ENCODE data around the gene KIF26B.

Gene KIF26B

DNA sequence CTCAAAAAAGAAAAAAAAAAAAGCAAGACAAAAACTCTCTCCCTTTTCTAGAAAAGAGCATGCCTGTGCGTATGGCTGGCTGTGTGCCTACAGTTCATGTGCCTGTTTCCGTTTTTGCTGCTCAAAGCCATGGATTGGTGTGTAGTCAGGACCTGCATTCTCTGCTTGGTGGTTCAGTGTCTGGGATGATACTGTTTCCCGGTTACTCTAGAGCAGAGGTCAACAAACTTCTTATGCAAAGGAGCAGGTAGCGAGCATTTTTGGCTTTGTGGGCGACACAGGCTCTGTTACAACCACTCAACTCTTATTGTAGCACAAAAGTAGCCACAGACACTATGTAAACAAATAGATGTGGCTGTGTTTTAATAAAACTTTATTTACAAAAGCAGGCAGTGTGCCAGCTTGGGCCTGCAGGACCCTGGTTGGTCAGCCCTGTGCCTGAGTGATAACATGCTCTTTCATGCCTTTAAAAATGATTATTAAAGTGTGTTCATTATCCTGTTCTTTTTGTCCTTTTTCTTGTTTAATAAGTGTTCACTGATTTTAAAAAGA lies 524.2 kb downstream of the KIF26B start:
- DNase-seq (ENCODE audit: low read depth), result no peak
- no peak overlapping the region for H3K4me3 ChIP-seq (ENCODE audit: control insufficient read depth, low read depth, low read length)
- TF ChIP-seq, protein P1, sequence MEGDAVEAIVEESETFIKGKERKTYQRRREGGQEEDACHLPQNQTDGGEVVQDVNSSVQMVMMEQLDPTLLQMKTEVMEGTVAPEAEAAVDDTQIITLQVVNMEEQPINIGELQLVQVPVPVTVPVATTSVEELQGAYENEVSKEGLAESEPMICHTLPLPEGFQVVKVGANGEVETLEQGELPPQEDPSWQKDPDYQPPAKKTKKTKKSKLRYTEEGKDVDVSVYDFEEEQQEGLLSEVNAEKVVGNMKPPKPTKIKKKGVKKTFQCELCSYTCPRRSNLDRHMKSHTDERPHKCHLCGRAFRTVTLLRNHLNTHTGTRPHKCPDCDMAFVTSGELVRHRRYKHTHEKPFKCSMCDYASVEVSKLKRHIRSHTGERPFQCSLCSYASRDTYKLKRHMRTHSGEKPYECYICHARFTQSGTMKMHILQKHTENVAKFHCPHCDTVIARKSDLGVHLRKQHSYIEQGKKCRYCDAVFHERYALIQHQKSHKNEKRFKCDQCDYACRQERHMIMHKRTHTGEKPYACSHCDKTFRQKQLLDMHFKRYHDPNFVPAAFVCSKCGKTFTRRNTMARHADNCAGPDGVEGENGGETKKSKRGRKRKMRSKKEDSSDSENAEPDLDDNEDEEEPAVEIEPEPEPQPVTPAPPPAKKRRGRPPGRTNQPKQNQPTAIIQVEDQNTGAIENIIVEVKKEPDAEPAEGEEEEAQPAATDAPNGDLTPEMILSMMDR (IDR thresholded peaks at IDR 0.05; ENCODE audit: control insufficient read depth, insufficient read depth, low read depth, low read length, missing control alignments), result no peak

DNA sequence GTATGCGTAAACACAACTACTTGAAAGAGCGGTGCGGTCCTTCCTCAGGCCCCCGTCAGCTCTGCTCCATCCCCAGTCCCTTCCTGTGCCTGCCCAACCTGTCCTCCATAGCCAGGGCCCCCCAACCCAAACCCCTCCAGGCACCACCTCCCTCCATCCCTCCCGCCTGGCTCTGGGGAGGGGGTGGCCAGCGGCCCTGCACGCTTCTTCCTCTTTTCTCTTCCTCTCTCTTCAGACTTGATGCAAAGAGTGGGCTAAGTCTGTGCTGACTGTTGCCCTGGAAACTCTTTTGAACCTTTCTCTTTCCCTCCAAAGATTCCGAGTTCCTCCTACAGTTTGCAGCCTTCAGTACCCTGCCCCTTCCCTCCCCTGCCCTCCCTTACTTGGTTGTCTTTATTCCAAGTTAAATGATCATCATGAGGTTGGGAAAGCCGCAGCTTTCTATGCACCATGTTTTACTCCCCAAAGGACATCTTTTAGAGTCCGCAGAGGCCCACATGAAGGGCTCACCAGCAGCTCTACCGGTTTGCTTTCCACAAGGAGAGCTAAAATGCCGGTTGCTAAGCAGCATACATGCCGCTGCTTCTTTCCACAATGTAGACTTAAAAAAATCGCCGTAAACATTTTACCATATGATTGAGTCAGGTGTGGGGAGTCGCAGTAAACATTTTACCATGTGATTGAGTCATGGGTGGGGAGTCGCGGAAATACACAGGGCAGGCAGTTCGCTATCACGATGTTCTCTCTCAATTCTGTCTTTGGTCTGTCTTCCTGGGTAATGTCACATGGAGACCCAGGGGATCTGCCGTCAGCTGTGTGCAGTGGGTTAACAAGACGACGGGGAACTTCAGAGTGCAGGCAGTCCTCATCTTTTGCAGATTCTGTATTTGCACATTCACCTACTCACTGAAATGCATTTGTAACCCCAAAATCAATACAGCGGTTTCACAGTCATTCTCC lies 525.3 kb downstream of the KIF26B start:
- TF ChIP-seq, protein P1 (IDR thresholded peaks at IDR 0.05; ENCODE audit: control insufficient read depth, insufficient read depth, low read depth, low read length, missing control alignments), result no peak
- H3K4me3 ChIP-seq (ENCODE audit: control insufficient read depth, low read depth, low read length), result no peak overlapping the region
- DNase-seq (ENCODE audit: low read depth), result no peak

DNA sequence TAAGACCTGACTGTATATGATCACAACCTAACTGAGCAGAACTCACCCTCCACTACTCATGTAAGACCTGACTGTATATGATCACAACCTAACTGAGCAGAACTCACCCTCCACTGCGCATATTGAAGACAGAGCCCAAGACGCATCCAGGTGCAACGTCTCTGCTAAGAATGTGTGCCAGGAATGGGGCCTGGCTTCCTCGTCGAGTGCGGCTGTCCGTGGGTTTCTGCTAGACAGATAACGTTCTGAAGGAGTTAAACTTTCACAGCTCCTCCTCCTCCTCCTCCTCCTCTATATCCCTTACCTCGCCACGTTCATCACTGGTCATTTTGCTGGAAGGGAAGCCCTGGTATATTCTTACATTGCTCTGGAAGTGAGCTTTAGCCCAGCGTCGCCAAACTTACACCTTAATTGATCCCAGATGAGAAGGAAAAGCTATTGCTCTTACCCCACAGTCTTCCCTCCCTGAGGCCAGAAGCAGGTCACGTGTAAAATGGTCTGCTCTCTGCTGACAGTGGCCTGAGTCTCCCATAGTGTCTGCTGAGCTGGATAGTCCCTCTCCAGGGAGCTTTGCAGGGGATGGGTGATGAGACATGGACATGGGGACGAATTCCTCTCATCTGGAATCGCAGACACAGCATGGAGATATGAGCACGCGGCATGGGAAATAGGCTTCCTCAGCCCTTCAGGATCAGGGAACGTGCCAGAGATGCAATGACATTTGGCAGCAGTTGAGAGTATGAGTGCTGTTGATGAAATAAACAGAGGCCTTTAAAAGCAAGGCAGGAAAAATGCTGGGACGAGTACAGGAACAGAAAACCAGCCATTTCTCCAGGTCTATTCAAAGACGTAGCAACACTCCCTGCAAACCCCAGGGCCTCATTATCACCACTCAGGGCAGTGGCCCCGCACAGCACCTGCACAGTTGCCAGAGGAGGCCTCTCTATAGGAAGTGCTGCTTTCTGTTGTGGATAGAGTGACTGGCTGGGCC lies 528.1 kb downstream of the KIF26B start:
- TF ChIP-seq, protein P1 (IDR thresholded peaks at IDR 0.05; ENCODE audit: control insufficient read depth, insufficient read depth, low read depth, low read length, missing control alignments), result no peak
- DNase-seq (ENCODE audit: low read depth), result no peak
- no peak overlapping the region for H3K4me3 ChIP-seq (ENCODE audit: control insufficient read depth, low read depth, low read length)

DNA sequence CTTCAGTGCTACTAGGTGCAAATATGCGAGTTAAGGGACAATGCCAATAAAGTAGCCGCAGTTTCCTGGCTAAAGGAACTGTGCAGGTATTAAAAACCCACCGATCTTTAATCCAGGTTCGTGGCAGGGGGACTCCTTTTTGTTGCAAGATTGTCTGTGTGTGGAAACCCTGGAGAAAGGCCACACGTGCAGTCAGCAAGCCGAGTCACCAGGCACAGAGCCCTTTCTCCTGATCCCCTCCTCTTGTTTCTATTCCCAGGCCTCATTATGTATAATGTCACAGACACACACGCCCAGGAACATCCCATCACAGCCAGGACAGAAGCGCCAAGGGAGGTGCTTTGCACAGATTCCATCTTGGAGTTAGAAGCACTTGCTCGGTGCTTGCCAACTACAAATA lies 528.9 kb downstream of the KIF26B start:
- H3K4me3 ChIP-seq (ENCODE audit: control insufficient read depth, low read depth, low read length), result no peak overlapping the region
- DNase-seq (ENCODE audit: low read depth), result no peak
- TF ChIP-seq, protein P1 (IDR thresholded peaks at IDR 0.05; ENCODE audit: control insufficient read depth, insufficient read depth, low read depth, low read length, missing control alignments), result no peak

DNA sequence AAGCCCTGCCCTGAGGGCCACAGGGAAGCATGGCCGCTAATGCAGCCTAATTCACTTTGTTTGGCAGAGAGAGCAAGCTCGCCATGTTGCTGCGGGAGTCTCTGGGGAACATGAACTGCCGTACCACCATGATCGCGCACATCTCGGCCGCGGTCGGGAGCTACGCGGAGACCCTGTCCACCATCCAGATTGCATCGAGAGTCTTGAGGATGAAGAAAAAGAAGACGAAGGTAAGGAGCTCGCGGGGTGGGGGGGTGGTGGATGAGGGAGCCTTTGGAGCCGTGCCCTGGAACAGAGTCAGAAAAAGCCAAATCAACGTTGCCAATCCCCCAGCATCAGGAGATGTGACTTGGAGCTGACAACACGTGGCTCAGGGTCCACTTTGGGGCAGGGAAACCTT lies 529.4 kb downstream of the KIF26B start:
- no peak for DNase-seq (ENCODE audit: low read depth)

More for the DNA sequence above, 529.4 kb downstream of the KIF26B start:
- TF ChIP-seq, protein P1 (IDR thresholded peaks at IDR 0.05; ENCODE audit: control insufficient read depth, insufficient read depth, low read depth, low read length, missing control alignments), result no peak
- no peak overlapping the region for H3K4me3 ChIP-seq (ENCODE audit: control insufficient read depth, low read depth, low read length)

All from AG09309 (cell line).